Skin of body (tissue), 2 donors: ENCODE results near the gene RALY. TPM values are rescaled to one million over a fixed set of nuclear protein-coding genes. Genes with fewer than 3 reads are reported as not detected.
"Not testable (repeated sequence)": the region's sequence is repeated elsewhere in the genome, so short reads cannot be mapped to it uniquely, and the experiment has no call there.

Source experiments
- DNase-seq: peaks from one replicate; lab custom pipeline; 2025; lab: John Stamatoyannopoulos, UW
- total RNA-seq: library from RNA; depleted of rRNA; stranded (reverse); fragments of >200 nt; gene quantifications from one replicate; pipeline ENCODE4 v1.2.3, GENCODE V29; 2014

The RALY gene
- total RNA-seq, 1 donor from 2014 or later, result 47.2 TPM

- no peak for DNase-seq
These were observed 112.4 kb downstream of the RALY start for GRCh38 chr20:34105978-34106675.

GRCh38 chr20:34108616-34109174 lies 115.0 kb downstream of the RALY start:
- no peak for DNase-seq

DNA sequence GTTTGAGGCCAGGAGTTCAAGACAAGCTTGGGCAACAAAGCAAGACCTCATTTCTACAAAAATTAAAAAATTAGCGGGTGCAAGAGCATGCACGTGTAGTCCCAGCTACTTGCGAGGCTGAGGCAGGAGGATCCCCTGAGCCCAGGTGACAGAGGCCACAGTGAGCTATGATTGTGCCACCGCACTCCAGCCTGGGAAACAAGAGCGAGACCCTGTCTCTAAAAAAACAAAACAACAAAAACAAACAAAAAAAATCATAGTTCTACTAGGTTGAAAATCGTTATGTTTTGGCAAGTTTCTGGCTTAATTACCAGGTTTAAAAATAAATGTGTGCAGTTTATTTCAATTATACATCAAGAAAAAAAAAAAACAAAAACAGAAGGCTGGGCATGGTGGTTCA lies 115.7 kb downstream of the RALY start:
- no peak for DNase-seq

- no peak for DNase-seq
These were observed 116.5 kb downstream of the RALY start for GRCh38 chr20:34110025-34110744.

GRCh38 chr20:34110745-34111641 lies 117.3 kb downstream of the RALY start:
- DNase-seq, result peak; percentile 33

DNA sequence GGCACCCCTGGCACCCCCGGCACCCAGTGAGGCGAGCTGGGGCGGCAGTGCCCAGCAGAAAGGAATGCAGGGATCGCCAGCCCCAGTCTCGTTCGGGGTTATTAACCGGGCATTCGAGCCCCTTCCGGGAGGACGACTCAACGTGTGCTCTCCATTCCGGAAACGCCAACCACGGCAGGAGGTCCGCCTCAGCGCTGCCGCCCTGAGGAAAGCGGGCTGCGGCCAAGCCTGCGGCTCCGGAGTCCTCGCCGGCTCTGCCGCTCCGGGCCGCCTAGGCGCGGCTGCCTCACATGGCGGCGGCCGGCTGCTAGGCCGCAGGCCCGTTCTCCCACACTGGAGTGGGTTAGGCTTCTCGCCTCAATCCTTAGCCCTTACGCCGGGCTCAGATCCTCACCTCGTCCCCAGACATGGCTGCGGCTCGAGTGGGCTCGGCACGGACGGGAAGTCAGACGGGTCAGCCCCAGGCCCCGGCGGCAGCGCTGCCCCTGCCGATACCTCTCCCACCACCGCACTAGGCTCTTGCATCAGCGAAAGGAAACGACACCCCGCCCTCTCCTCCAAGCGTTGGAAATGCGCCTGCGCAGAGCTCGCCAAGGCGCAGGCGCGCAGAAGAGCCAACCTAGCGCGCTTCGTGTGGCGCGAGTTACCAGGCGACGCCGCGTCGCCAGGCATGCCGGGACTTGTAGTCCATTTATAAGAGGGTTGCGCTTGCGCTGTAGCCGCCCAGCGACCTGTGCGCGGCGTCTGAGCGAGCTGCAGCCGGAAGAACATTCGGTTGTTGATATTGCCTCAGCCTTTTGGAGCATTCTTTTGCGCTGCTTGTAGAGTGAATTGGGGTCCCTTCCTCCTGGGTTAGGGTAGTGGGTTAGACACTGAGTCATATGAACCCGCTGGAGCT lies 118.2 kb downstream of the RALY start, which contains the start of gene EIF2S2:
TSS of gene EIF2S2 (minus strand) at position 542 of the 898 bp plus-strand sequence. CDS start at position 409, 133 bp downstream.
- DNase-seq, result peak; percentile 99

GRCh38 chr20:34112600-34113101 lies 118.9 kb downstream of the RALY start:
- peak; percentile 44 for DNase-seq

- DNase-seq, result no peak
These were observed 121.1 kb downstream of the RALY start for GRCh38 chr20:34114809-34115208.

GRCh38 chr20:34115232-34115631 lies 121.5 kb downstream of the RALY start:
- no peak for DNase-seq

- DNase-seq, result no peak
These were observed 126.5 kb downstream of the RALY start for GRCh38 chr20:34120213-34120612.

DNA sequence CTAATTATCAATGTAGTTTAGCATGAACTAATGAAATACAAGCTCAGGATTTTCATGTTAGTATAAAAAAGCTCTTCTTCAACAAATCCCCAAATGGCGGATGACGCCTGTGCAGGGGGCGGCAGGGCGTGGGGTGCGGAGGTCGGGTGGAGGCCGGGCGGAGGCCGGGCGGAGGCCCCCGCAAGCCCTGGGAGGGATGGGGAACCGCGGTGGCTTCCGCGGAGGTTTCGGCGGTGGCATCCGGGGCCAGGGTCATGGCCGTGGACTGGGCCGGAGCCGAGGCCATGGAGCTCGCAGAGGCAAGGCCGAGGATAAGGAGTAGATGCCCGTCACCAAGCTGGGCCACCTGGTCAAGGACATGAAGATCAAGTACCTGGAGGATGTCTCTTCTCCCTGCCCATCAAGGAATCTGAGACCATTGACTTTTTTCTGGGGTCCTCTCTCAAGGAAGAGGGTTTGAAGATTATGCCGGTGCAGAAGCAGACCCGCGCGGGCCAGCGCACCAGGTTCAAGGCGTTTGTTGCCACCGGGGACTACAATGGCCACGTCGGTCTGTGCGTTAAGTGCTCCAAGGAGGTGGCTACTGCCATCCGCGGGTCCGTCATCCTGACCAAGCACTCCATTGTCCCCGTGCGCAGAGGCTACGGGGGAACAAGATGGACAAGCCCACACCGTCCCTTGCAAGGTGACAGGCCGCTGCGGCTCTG lies 128.7 kb downstream of the RALY start:
- no peak for DNase-seq

- DNase-seq, result no peak
These were observed 129.6 kb downstream of the RALY start for GRCh38 chr20:34123309-34123708.

- no peak for DNase-seq
These were observed 130.9 kb downstream of the RALY start for GRCh38 chr20:34124469-34125249.

DNA sequence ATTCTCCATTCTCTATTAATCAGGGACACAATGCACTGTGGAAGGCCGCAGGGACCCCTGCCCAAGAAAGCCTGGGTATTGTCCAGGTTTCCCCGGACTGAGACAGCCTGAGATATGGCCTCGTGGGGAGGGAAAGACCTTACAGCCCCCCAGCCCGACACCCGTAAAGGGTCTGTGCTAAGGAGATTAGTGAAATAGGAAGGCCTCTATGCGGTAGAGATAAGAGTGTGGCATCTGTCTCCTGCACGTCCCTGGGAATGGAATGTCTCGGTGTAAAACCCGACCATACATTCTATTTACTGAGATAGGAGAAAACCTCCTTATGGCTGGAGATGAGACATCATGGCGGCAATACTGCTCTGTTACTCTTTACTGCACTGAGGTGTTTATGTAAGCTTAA lies 134.1 kb downstream of the RALY start:
- DNase-seq, result no peak

- DNase-seq, result peak; percentile 56
These were observed 135.9 kb downstream of the RALY start for GRCh38 chr20:34129518-34130162.

DNA sequence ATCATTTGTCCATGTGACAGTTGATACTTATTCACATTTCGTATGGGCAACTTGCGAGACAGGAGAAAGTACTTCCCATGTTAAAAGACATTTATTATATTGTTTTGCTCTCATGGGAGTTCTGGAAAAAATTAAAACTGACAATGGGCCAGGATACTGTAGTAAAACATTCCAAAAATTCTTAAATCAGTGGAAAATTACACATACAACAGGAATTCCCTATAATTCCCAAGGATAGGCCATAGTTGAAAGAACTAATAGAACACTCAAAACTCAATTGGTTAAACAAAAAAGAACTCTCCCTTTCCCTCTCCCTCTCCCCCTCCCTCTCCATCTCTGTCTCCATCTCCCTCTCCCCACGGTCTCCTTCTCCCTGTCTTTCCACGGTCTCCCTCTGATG lies 137.8 kb downstream of the RALY start:
- DNase-seq, result no peak

DNA sequence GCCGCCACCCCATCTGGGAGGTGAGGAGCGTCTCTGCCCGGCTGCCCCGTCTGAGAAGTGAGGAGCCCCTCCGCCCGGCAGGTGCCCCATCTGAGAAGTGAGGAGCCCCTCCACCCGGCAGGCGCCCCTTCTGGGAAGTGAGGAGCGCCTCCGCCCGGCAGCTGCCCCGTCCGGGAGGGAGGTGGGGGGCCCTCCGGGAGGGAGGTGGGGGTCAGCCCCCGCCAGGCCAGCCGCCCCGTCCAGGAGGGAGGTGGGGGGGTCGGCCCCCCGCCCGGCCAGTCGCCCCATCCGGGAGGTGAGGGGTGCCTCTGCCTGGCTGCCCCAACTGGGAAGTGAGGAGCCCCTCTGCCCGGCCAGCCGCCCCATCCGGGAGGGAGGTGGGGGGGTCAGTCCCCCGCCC lies 138.8 kb downstream of the RALY start:
- not testable (repeated sequence) for DNase-seq

GRCh38 chr20:34132943-34133342 lies 139.2 kb downstream of the RALY start:
- DNase-seq, result not testable (repeated sequence)
